ENCODE measurements around the gene GPR149. TPM values are rescaled to one million over a fixed set of nuclear protein-coding genes. Genes with fewer than 3 reads are reported as not detected.

GPR149 gene
- total RNA-seq, 1 experiment from 2014 or later = not detected

DNA sequence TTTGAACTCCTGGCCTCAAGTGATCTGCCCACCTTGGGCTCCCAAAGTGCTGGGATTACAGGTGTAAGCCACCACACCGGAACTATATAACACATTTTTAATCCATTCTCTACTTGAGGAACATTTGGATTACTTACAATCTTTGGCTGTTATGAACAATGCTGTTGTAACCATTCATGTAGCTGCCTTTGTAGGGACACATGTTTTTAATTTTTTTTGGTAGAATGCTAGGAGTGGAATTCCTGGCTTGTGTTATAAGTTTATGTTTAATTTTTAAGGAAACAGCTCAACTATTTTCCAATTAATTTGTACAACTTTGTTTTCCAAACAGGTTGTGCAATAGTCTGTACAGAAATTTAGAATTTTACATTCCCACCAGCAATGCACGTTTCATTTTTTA lies 51.7 kb downstream of the GPR149 start:
- H3K27me3 ChIP-seq = 0 out of 2 replicates have a peak, but pooled peaks cover 2% of the 10 kb centered on the region
- no peaks in the 10 kb centered on the region for H3K36me3 ChIP-seq
- no peak overlapping the region for H3K4me3 ChIP-seq
- no peak overlapping the region for H3K27ac ChIP-seq
- DNase-seq = no peak
- H3K9me3 ChIP-seq (replicated peaks) = no peaks in the 10 kb centered on the region
- no peaks in the 10 kb centered on the region for H3K4me1 ChIP-seq

DNA sequence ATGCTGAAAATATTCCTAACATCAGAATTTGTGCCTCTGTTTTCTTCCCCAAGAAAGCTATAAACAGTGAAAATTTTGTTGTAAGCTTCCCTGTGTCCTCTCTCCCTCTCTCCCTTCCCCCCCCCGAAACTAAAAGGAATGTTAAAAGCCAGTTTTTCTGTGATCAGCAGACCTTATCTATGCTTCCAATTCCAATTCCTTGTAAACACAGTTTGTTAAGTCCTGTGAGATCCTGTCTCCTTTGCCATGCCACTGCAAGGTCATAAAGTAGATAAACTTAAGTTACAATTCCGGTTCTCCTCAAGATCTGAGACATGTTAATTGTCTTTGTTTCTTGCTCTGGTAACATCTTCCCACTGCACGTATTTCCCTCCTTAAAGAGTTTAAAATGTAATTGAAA lies 62.8 kb downstream of the GPR149 start:
- Histone ChIP-seq H3K27me3 (no peaks in the 10 kb centered on the region), H3K4me1 (no peaks in the 10 kb centered on the region), H3K9me3 (replicated peaks) (no peaks in the 10 kb centered on the region), H3K36me3 (no peaks in the 10 kb centered on the region), H3K27ac (no peak overlapping the region), H3K4me3 (no peak overlapping the region)
- no peak for DNase-seq

DNA sequence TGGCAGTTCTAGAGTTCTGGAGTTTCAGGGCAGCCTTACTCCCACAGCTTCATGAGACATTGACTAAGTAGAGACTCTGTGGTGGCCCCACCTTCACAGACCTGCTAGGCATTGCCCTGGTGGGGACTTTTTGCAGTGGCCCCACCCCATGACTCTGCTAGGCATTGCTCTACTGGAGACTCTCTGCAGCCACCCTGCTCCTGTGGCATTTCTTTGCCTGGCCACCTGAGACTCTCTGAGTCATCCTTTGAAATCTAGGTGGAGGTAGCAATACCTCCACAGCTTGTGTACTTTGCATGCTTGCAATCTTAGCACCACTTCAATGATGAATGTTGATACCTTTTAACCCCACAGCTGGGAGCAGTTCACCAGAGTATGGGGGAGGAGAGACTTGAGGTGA lies 65.1 kb downstream of the GPR149 start:
- no peak overlapping the region for H3K27ac ChIP-seq

DNA sequence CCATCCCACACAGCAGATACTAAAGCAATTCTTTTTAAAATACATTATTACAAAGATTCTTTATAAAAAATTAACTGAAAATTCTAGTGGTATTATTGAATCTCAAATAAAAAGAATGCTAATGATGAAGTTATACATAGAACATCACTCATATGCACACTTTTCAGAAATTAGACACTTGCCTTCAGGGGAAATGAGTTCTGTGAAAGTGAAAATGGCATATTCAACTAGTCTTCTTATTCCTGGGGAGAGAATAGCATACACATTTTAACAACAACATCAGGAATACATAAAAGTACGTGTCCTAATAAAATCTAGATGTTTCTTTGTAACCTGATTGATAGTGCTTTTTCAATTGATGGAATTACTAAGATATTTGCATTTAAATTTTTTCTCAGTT lies 68.9 kb downstream of the GPR149 start:
- no peak for DNase-seq
- Histone ChIP-seq H3K4me3 (no peak overlapping the region), H3K36me3 (no peaks in the 10 kb centered on the region), H3K9me3 (replicated peaks) (no peaks in the 10 kb centered on the region), H3K4me1 (no peaks in the 10 kb centered on the region), H3K27me3 (no peaks in the 10 kb centered on the region), H3K27ac (no peak overlapping the region)

More for the DNA sequence above, 65.1 kb downstream of the GPR149 start:
- Histone ChIP-seq H3K36me3 (no peaks in the 10 kb centered on the region), H3K9me3 (replicated peaks) (no peaks in the 10 kb centered on the region), H3K4me1 (no peaks in the 10 kb centered on the region), H3K27me3 (no peaks in the 10 kb centered on the region), H3K4me3 (no peak overlapping the region)
- DNase-seq = no peak

DNA sequence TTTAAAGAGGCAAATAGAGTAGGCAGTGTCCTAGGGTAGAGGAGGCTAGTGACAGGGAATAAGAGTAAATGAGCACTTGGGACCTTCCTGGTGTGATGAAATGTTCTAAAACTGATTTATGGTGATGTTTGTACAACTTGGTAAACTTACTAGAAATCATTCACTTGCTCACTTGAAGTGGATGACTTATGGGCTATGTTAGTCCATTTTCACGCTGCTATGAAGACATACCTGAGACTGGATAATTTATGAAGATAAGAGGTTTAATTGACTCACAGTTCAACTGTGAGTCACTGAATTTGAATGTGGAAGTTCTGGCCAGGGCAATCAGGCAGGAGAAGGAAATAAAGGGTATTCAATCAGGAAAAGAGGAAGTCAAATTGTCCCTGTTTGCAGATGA lies 74.0 kb downstream of the GPR149 start:
- no peak for DNase-seq
- Histone ChIP-seq H3K4me3 (no peak overlapping the region), H3K4me1 (no peaks in the 10 kb centered on the region), H3K9me3 (replicated peaks) (no peaks in the 10 kb centered on the region), H3K27ac (no peak overlapping the region), H3K27me3 (no peaks in the 10 kb centered on the region), H3K36me3 (no peaks in the 10 kb centered on the region)

DNA sequence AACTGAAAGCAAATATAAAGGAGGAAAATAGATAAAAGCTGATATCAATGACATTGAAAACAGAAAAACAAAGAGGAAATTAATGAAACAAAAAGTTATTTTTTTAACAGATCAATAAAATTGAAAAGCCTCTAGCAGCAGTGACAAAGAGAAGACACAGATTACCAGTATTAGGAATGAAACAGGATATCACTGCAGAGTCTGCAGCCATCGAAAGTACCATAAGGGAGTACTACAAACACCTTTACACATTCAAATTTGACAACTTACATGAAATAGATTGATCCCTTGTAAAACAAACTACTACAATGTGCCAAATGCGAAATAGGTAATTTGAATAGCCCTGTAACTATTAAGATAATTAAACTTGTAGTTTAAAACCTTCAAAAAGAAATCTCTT lies 80.8 kb downstream of the GPR149 start:
- DNase-seq = no peak
- no peaks in the 10 kb centered on the region for H3K9me3 ChIP-seq (replicated peaks)

DNA sequence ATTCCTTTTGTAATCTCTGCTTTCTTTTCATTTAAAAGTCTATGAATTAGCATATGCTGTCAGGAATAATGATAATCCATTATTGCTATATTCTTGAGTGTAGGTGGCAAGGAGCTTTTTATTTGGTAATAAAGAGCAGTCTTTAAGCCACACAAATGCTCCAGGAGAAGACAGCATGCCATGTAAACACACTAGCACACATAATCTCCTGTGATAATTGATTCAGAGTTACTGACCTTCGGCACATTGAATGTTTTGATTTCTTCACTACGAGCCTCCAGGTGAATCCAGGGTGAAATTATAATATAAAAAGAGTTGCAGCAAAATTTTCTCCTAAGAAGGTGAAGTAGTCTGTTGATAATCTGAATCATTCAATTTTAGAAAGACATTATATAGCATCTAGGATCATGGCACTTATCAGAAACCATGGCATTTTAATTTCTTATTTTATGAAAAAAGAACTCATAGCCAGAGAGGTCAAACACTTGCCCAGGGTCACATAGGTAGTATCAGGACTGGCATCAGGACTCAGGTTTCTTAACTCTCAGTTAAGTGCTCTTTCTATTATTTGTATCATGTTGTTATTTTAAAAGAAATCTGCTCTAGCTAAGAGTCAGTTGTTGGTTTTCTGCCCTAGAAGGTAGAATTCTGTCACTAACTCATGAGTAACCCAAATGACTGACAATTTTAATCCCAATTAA lies 84.4 kb downstream of the GPR149 start:
- no peaks in the 10 kb centered on the region for H3K9me3 ChIP-seq (replicated peaks)
- H3K27me3 ChIP-seq = no peaks in the 10 kb centered on the region
- H3K4me3 ChIP-seq = no peak overlapping the region
- no peaks in the 10 kb centered on the region for H3K4me1 ChIP-seq
- no peaks in the 10 kb centered on the region for H3K36me3 ChIP-seq
- DNase-seq = no peak
- no peak overlapping the region for H3K27ac ChIP-seq

More for the DNA sequence above, 80.8 kb downstream of the GPR149 start:
- no peaks in the 10 kb centered on the region for H3K4me1 ChIP-seq
- H3K36me3 ChIP-seq = no peaks in the 10 kb centered on the region
- no peaks in the 10 kb centered on the region for H3K27me3 ChIP-seq
- no peak overlapping the region for H3K27ac ChIP-seq
- no peak overlapping the region for H3K4me3 ChIP-seq

DNA sequence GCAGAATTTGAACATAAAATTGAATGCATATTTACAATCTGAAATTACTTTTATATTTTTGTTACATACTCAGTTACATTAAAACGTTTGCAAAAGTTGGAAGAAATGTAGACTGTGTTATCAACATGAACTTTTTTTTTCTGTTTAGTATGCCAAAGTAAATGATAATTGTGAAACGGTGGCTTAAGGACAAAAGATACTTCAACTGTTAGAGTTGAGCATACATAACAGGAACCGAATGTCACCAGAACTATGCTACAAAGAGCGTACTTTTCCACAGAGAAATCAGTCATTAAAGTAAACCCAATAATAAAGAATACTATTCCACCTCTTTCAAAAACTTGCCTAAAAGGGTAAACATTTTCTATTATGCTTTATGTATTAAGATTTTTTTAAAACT lies 91.4 kb downstream of the GPR149 start:
- no peaks in the 10 kb centered on the region for H3K9me3 ChIP-seq (replicated peaks)
- no peaks in the 10 kb centered on the region for H3K36me3 ChIP-seq
- H3K27ac ChIP-seq = no peak overlapping the region
- no peaks in the 10 kb centered on the region for H3K4me1 ChIP-seq
- H3K27me3 ChIP-seq = no peaks in the 10 kb centered on the region
- H3K4me3 ChIP-seq = no peak overlapping the region
- DNase-seq = no peak

DNA sequence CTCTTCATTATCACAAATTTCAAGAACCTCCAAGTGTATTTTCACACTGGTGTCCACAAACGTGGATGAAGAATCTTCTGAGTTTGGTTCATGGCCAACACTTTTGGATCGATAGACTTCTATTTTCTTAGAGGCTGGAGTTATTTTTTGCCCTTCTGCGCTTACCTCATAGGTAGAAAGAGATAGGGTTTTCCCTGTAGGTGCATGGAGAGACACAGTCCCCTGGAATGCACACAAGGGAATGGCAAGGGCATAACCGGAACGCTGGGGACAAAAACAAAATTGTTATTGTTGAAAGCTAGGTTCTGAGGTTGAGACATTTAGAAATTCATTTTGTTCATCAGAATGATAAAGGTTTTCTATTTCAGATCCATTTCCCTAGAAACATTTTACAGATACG lies 92.0 kb downstream of the GPR149 start:
- Histone ChIP-seq H3K4me3 (no peak overlapping the region), H3K27me3 (no peaks in the 10 kb centered on the region), H3K9me3 (replicated peaks) (no peaks in the 10 kb centered on the region), H3K27ac (no peak overlapping the region), H3K4me1 (no peaks in the 10 kb centered on the region), H3K36me3 (no peaks in the 10 kb centered on the region)
- DNase-seq = no peak

DNA sequence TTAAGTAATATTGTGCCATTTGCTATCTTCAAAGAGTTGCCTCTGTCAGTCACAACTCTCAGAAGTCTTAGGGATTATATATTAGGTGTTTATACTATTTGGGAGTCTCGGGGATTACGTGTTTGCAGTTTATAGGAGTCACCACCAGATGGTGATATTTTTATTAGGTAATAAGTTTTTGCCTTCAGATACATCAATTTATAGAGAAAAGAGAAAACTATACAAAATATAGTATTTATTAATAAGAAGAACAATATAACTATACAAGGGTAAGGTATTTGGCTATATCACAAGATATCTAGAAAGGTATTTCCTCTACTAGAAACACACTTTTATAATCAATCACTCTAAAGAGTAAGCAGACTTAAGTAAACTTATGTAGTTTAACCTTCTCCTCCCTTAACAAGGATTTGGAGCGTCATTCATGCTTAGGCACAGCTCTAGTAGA lies 95.0 kb downstream of the GPR149 start:
- no peak overlapping the region for H3K27ac ChIP-seq
- peak in 1 of 2 experiments; percentile 38 for DNase-seq
- no peak overlapping the region for H3K4me3 ChIP-seq
- H3K27me3 ChIP-seq = no peaks in the 10 kb centered on the region
- no peaks in the 10 kb centered on the region for H3K4me1 ChIP-seq
- H3K36me3 ChIP-seq = no peaks in the 10 kb centered on the region
- H3K9me3 ChIP-seq (replicated peaks) = no peaks in the 10 kb centered on the region

DNA sequence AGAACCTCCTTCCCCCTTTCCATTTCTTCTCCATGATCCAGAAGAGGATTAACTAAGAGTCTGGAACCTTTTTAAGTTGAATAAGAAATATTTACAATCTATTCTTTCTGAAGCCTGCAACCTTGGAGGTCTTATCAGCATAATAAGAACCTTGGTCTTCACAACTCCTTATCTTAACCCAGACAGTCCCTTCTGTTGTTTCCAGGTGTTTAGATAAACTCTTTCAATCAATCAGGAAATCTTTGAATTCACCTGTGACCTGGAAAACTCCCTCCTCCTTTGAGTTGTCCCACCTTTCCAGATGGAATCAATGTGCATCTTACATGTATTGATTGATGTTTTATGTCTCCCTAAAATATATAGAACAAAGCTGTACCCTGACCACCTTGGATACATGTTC lies 102.1 kb downstream of the GPR149 start:
- H3K4me1 ChIP-seq = peaks cover 5% of the 10 kb centered on the region
- H3K4me3 ChIP-seq = no peak overlapping the region
- H3K27ac ChIP-seq = no peak overlapping the region
- DNase-seq = no peak
- H3K27me3 ChIP-seq = no peaks in the 10 kb centered on the region
- H3K36me3 ChIP-seq = no peaks in the 10 kb centered on the region
- no peaks in the 10 kb centered on the region for H3K9me3 ChIP-seq (replicated peaks)

DNA sequence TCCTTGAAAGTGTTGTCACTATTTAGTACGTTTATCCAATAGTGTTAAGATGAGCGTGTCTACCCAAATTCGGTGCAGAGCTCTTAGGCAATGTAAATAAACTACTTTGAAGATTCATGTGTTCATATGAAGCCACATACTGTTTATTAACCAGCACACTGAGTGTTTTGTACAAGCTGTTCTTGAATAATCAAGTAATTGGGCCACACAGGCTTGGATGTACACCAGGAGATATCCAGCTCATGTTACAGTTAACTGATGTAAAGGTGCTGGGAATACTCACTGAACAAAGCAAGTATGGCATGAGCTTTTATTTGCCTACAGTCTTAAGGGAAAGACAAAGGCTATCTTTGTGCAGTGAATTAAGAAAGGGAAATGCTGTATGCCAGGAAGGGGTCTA lies 105.1 kb downstream of the GPR149 start:
- DNase-seq = peak; percentile 7 to 41
- 0 out of 2 replicates have a peak, but pooled peaks cover 6% of the 10 kb centered on the region for H3K36me3 ChIP-seq
- H3K9me3 ChIP-seq (replicated peaks) = no peaks in the 10 kb centered on the region
- H3K27me3 ChIP-seq = no peaks in the 10 kb centered on the region
- H3K4me1 ChIP-seq = peaks cover 5% of the 10 kb centered on the region
- peak overlapping the region; percentile 78 for H3K4me3 ChIP-seq
- H3K27ac ChIP-seq = peak overlapping the region; percentile 82

DNA sequence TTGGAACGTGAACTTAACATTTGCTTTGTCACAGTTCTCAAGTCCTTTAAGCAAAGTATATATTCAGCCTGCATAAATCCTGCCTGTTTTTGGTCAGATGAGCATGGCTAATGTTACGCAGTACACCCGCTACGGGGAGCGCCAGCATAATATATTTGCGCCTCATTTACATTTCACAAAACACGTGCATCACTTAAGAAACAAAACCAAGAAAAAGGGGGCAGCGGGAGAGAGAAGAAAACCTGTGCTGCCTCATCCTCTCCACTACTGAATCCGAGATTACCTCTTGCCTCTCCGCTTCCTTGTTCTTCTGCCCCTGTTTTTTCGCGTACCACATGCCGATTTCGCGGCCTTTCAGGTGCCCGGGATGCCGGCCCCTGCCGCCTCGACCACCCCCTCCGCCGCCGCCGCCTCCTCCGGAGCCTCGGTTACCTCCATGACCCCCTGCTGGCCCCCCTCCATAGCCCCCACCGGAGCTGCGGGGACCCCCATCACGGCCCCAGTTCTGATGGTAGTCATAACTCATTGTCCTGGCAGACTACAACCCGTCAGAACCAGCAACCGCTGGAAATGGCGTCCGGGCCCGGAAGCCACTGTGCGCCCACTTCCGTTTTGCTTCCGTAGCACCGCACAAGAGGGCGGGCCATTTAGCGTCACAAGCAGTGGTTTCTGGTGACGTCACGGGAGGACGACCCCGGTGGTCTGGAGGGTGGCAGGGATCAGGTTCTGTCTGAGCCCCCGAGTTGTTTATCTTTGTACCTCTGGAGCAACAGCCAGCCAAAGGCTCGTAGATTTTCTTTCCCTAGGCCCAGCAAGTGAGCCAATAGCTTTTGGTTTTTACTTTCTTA lies 105.9 kb downstream of the GPR149 start, which contains the start of gene DHX36:
Gene DHX36, minus strand, starts transcription at position 597 of the 848 bp plus-strand sequence. Its CDS starts 71 bp downstream, at position 526.
- Histone ChIP-seq H3K4me3 (peak within 1 kb of the TSS; percentile 78), H3K27me3 (no peaks in the 10 kb centered on the region), H3K36me3 (0 out of 2 replicates have a peak, but pooled peaks cover 6% of the 10 kb centered on the region), H3K9me3 (replicated peaks) (no peaks in the 10 kb centered on the region), H3K27ac (peak within 1 kb of the TSS; percentile 82), H3K4me1 (peaks cover 5% of the 10 kb centered on the region)
- peak; percentile 93 to 95 for DNase-seq

DNA sequence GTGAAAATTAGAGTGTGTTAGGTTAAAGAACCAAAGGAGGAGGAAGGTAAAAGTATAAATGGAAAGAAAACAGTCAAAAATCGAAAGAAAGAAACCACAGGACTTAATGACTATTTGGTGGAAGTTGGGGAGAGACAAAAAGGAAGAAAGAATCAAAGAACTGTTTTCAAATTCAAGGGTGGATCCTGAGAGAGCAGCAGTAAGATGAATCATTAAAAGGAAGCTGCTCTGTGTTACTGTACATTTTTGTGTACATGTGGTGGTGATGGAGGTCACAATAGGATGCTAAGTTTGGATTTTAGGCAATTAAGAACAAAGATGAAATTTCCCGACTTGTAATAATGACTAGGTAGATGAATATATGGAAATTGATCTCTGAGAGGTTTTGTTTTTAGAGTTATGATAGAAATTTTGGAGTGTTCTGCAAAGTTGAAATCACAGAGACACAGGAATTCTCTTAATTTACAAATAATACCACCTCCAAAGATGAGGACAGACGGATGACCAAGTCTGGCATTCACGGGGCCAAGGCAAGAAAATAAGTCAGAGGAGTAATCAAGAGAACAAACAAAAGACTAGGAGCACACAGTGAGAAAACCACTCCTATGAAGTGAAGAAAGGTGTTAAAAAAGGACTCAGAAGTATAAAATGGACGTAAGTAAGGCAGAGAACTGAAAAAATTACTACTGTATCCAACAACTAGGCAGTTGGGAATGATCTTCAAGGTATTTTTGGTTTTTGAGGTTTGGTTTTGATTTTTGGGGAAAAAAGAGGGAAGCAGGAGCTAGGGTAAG lies 112.8 kb downstream of the GPR149 start:
- DNase-seq = no peak
- H3K4me1 ChIP-seq = no peaks in the 10 kb centered on the region
- peaks cover 35% of the 10 kb centered on the region for H3K36me3 ChIP-seq
- no peaks in the 10 kb centered on the region for H3K27me3 ChIP-seq
- H3K9me3 ChIP-seq (replicated peaks) = no peaks in the 10 kb centered on the region
- H3K4me3 ChIP-seq = no peak overlapping the region
- no peak overlapping the region for H3K27ac ChIP-seq

DNA sequence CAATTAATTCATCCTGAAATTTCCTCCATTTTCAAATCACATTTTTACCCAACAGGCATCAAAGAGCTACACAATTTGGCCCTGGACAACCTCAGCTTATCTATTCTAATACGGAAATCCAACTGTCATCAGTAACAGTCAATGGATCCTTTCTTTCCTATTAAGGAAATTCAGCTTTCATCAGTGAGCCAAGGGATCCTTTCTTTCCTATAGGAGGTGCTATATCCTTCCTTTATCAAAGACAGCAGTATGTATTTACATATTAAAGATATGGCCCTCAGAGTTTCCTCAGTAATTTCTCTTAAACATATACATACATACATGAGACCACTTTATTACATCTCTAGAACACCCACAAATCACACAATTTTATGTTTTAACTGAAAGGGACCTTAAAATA lies 115.8 kb downstream of the GPR149 start:
- Histone ChIP-seq H3K4me1 (no peaks in the 10 kb centered on the region), H3K36me3 (peaks cover 47% of the 10 kb centered on the region), H3K4me3 (no peak overlapping the region), H3K27me3 (no peaks in the 10 kb centered on the region), H3K9me3 (replicated peaks) (no peaks in the 10 kb centered on the region), H3K27ac (no peak overlapping the region)
- DNase-seq = no peak
